AG04449 (cell line): ENCODE data around the gene PEX14.

Experiments used
- CTCF ChIA-PET: fragments of 350-600 bp; formaldehyde crosslinking; extraction: SDS; loops from one replicate; lab custom pipeline; 2021; ENCODE audit warnings: antibody characterized with exemption; lab: Yijun Ruan, JAX
- POLR2A ChIA-PET: fragments of 400-600, 350-600 bp; formaldehyde crosslinking; extraction: SDS; loops from one replicate; lab custom pipeline; 2020; ENCODE audit warnings: antibody characterized with exemption, inconsistent platforms; lab: Yijun Ruan, JAX
- DNase-seq: peaks from one replicate; pipeline ENCODE4 v3.0.0-alpha.2; 2010; ENCODE audit warnings: low read depth, low spot score
- H3K4me3 ChIP-seq: 2 replicates; pipeline ENCODE4 v1.5.1; 2011; ENCODE audit warnings: low read depth, mild to moderate bottlenecking, control low read depth, low read length
- TF ChIP-seq, protein P1 (sequence below): IDR thresholded peaks from one replicate; pipeline ENCODE4 v1.5.1; 2011; ENCODE audit warnings: mild to moderate bottlenecking, moderate library complexity, low read length, control low read depth, inconsistent platforms; ENCODE audit not compliant: insufficient read depth; ENCODE audit errors: missing control alignments

Gene PEX14

GRCh38 chr1:10556430-10557005, 81.8 kb downstream of the PEX14 start:
- CTCF ChIA-PET: no interaction called here
- POLR2A ChIA-PET: no interaction called here
- TF ChIP-seq, protein P1, sequence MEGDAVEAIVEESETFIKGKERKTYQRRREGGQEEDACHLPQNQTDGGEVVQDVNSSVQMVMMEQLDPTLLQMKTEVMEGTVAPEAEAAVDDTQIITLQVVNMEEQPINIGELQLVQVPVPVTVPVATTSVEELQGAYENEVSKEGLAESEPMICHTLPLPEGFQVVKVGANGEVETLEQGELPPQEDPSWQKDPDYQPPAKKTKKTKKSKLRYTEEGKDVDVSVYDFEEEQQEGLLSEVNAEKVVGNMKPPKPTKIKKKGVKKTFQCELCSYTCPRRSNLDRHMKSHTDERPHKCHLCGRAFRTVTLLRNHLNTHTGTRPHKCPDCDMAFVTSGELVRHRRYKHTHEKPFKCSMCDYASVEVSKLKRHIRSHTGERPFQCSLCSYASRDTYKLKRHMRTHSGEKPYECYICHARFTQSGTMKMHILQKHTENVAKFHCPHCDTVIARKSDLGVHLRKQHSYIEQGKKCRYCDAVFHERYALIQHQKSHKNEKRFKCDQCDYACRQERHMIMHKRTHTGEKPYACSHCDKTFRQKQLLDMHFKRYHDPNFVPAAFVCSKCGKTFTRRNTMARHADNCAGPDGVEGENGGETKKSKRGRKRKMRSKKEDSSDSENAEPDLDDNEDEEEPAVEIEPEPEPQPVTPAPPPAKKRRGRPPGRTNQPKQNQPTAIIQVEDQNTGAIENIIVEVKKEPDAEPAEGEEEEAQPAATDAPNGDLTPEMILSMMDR: no peak
- H3K4me3 ChIP-seq: no peak overlapping the region
- no peak for DNase-seq

DNA sequence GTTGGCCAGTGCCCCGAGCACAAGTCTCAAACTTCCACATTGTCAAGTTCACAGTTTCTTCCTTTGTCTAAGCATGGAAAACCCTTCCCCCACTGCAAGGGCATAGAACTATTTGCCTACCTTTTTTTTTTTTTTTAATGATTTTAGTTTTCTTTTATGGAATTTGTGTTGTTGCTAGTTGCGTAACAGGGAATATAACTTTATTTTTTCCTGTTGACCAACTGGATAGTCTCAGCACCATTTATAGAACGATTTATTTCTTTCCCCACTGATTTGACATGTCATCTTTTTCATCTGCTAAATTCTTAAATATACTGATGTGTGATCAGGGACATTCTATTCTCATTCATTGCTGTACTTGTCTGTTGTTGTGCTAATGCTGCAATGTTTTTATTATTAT, 83.0 kb downstream of the PEX14 start:
- TF ChIP-seq, protein P1: no peak
- DNase-seq: no peak
- POLR2A ChIA-PET: no interaction called here
- CTCF ChIA-PET: no interaction called here
- no peak overlapping the region for H3K4me3 ChIP-seq

DNA sequence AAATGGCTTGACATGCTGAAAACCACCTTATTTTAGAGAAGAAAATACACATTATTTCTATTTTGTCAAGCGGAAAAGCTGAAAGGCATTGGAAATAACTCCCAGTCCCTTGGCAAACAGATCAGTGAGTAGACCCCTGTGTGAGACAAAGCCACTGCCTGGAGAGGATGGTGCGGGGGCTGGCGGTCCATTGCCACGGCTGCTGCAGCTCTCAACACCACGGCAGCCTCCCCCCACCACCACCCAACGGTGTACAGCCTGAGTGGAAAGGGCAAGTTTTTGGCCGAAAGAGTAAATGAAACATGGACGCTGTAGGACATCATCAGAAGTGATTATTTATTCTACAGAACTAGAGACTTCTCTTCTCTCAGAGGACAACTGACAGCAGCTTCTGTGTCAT, 84.6 kb downstream of the PEX14 start:
- ChIA-PET POLR2A (no interaction called here), CTCF (no interaction called here)
- TF ChIP-seq, protein P1: no peak

GRCh38 chr1:10561497-10561896, 86.7 kb downstream of the PEX14 start:
- ChIA-PET CTCF (interaction anchor here (0.8 to 0.9 kb wide), 2 partner anchors 8 to 21 kb away, joined by 3 to 4 read pairs; no protein-coding TSS in a partner anchor), POLR2A (no interaction called here)
- H3K4me3 ChIP-seq: no peak overlapping the region
- DNase-seq: no peak
- TF ChIP-seq, protein P1: no peak

More for the DNA sequence above, 84.6 kb downstream of the PEX14 start:
- no peak for DNase-seq
- H3K4me3 ChIP-seq: no peak overlapping the region

- no peak for DNase-seq
These were observed 87.2 kb downstream of the PEX14 start for GRCh38 chr1:10561955-10562354.

DNA sequence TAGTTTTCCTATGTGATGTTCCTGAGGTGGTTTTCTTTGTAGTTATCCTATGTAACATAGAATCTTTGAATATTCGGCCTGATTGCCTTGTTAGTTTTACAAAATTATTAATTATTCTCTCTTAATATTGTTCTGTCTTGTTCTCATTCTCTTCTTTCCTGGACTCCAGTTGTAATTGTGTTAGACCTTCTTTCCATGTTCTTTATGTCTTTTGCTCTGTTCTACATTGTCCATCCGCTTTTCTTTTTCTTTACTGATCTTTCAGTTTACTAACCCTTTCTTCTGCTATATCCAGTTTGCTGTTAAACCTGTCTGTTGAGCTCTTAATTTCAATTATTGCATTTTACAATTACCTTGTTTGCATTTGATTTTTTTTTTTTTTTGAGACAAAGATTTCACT, 89.3 kb downstream of the PEX14 start:
- ChIA-PET POLR2A (no interaction called here), CTCF (interaction anchor here (0.6 to 1.9 kb wide), 3 partner anchors 11 to 102 kb away, joined by 3 to 5 read pairs (median 3); no protein-coding TSS in a partner anchor)
- DNase-seq: no peak
- no peak overlapping the region for H3K4me3 ChIP-seq
- TF ChIP-seq, protein P1: no peak

More at GRCh38 chr1:10561955-10562354, 87.2 kb downstream of the PEX14 start:
- TF ChIP-seq, protein P1: no peak
- no peak overlapping the region for H3K4me3 ChIP-seq
- ChIA-PET CTCF (interaction anchor here (0.8 to 0.9 kb wide), 2 partner anchors 9 to 20 kb away, joined by 3 to 4 read pairs; no protein-coding TSS in a partner anchor), POLR2A (no interaction called here)
